IPS-20b (cell line): Measurements from ENCODE around the gene SYNDIG1L.
"Not testable (repeated sequence)": the region's sequence is repeated elsewhere in the genome, so short reads cannot be mapped to it uniquely, and the experiment has no call there.

Experiments
- H3K27ac ChIP-seq: one replicate; pipeline ENCODE4 v1.5.1; 2013; ENCODE audit warnings: low read length
- H3K27me3 ChIP-seq: 2 replicates; pipeline ENCODE4 v1.6.1; 2013; ENCODE audit warnings: mild to moderate bottlenecking, low read length, inconsistent platforms; ENCODE audit not compliant: insufficient read depth
- H3K36me3 ChIP-seq: 2 replicates; pipeline ENCODE4 v1.6.1; 2013; ENCODE audit warnings: low read depth, mild to moderate bottlenecking, inconsistent platforms, low read length, moderate library complexity; ENCODE audit not compliant: insufficient read depth
- H3K4me1 ChIP-seq: 2 replicates; pipeline ENCODE4 v1.6.1; 2013; ENCODE audit warnings: mild to moderate bottlenecking, control low read depth, inconsistent platforms, low read length, moderate library complexity; ENCODE audit not compliant: insufficient read depth
- H3K4me3 ChIP-seq: 2 replicates; pipeline ENCODE4 v1.5.1; 2013; ENCODE audit warnings: mild to moderate bottlenecking, low read length, inconsistent platforms
- H3K9ac ChIP-seq: 2 replicates; pipeline ENCODE4 v1.6.1; 2013; ENCODE audit warnings: low read depth, mild to moderate bottlenecking, inconsistent platforms, low read length, moderate library complexity
- H3K9me3 ChIP-seq: 2 replicates; pipeline ENCODE4 v1.6.1; 2013; ENCODE audit warnings: mild to moderate bottlenecking, low read depth, low read length, inconsistent platforms; ENCODE audit not compliant: insufficient read depth

Gene SYNDIG1L

DNA sequence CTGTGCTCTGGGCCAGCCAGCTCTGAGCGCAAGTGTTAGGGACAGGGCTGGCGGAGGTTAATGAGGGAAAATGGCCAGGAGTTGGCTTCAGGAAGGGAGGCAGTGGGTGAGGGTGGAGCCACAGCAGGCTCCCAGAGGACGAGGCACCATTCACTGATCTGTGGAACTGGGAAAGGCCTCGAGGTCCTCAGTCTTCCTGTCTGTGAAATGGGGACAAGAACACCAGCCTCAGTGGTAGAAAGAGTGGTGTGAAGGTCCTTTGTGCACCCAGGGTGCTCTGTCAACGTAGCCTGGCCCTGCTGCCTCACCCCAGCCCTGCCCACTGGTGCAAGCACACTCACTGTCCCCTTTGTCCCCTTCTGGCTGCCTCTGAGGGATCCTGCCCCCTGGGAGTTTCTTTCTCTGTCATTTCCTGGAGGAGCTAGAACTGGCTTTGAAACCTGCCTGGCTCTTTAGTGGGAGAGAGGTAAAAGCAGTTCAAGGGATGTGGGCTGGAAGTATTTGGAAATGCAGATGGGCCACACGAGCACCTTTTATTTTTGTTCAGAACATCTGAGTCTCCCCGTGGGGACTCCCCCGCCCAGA lies 25.0 kb downstream of the SYNDIG1L start:
- Histone ChIP-seq H3K9me3 (no peaks in the 10 kb centered on the region), H3K27ac (no peak overlapping the region), H3K27me3 (no peaks in the 10 kb centered on the region), H3K9ac (no peak overlapping the region), H3K4me3 (no peak overlapping the region), H3K4me1 (peaks cover 21% of the 10 kb centered on the region), H3K36me3 (no peaks in the 10 kb centered on the region)

DNA sequence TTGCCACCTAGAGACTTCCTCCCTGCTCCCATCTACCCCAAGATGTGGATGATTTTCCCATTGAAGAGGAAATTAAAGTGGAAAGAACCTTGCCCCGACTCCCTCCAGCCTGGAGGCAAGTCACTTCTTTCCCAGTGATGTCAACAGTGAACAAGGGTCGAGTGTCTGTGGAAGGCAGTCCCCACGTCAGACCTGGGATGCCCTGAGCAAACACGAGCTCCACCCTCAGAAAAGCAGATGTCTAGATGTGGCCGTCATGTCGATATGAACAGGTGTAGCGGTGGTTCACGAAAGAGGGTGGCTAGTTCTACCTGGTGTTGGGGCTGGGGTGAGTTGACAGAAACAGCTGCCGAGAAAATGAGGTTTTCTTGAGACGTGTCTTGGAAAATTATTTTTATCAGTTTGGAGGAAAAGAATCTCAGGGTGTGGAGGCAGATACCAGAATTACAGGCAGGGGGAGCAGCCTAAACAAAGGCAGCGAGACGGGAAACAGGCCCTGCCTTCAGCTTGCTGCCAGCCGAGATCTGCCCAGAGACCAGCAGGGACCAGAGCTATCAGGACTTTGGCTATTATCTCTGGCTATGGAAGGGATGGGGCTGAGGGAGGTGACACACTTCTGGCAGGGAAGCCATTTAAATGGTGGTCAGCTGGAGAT lies 25.9 kb downstream of the SYNDIG1L start:
- no peaks in the 10 kb centered on the region for H3K27me3 ChIP-seq
- H3K36me3 ChIP-seq, result no peaks in the 10 kb centered on the region
- H3K9ac ChIP-seq, result no peak overlapping the region
- peaks cover 21% of the 10 kb centered on the region for H3K4me1 ChIP-seq
- no peaks in the 10 kb centered on the region for H3K9me3 ChIP-seq
- H3K4me3 ChIP-seq, result no peak overlapping the region
- H3K27ac ChIP-seq, result no peak overlapping the region

DNA sequence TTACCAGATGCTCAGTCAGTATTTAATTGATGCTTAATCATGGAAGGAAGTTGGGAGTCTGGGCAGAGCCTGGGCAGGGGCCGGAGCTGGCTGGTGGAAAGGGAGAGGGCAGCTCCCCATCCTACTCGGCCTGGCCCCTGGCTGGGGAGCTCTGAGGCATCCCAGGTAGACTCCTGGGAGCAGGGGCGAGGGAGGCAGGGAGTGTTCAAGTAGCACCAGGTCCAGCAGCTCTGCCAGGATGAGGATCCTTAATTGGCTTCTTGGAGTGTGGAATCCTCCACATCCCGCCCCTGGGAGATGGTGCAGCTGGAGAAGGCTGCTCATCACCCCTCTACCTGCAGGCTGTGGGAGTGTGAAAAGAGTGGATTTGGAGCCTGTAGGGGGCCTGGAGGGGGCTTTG lies 30.9 kb downstream of the SYNDIG1L start:
- no peaks in the 10 kb centered on the region for H3K36me3 ChIP-seq
- H3K4me3 ChIP-seq, result no peak overlapping the region
- H3K27me3 ChIP-seq, result no peaks in the 10 kb centered on the region

DNA sequence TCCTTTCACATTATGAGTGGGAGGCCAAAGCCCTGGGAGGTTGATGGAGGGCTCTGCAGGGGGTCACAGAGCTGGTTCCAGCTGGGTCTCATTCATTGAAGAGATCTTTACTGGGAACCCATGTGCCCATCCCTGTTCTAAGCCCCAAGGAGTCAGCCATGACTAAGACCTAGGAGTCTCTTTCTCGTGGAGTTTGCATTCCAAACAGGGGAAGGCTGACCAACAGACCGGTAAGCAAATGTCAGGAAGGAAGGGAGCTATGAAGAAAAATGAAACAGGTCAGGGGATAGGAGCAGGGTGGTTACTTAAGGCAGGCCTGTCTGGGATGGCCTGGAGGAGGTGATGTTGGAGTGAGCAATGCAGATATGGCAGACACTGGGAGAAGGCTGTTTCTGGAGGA lies 31.5 kb downstream of the SYNDIG1L start:
- Histone ChIP-seq H3K9me3 (no peaks in the 10 kb centered on the region), H3K27me3 (no peaks in the 10 kb centered on the region), H3K27ac (no peak overlapping the region), H3K4me3 (no peak overlapping the region), H3K4me1 (no peaks in the 10 kb centered on the region), H3K36me3 (no peaks in the 10 kb centered on the region), H3K9ac (no peak overlapping the region)

More for the DNA sequence above, 30.9 kb downstream of the SYNDIG1L start:
- Histone ChIP-seq H3K27ac (no peak overlapping the region), H3K4me1 (no peaks in the 10 kb centered on the region; the same call in 1 of the 2 replicates), H3K9ac (no peak overlapping the region), H3K9me3 (no peaks in the 10 kb centered on the region)

DNA sequence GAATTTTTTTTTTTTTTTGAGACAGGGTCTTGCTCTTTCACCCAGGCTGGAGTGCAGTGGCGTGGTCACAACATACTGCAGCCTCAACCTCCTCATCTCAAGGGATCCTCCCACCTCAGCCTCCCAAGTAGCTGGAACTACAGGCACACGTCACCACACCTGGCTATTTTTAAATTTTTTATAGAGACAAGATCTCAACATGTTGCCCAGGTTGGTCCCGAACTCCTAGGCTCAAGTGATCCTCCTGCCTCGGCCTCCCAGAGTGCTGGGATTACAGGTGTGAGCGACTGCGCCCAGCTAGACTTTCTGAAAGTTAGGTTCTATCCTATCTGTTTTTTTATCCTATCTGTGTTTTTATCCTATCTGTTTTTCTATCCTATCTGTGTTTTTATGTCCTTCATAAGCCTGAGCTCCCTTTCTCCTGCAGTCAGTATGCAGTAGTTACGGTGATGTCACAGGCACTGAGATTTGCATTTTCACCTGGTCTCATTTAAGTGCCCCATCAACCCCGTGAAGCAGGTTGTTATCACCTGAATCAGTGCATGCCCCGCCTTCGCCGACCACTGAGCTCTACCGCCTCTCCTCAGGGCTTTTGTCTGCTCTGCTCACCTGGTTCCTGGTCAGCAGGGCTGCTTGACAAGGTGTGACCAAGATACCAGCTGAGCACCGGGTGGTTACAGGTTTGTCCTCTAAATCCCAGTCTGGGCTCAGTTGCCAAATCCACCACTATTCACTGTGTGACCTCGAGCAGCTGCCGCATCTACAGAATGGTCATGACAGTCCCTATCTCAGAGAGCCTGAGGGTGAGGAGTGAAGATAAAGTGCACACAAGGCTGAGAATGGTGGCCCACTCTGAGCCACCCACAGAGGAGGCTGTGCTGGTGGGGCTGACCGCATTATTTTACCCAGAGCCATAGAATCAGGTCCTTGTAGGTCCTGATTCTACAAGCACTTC lies 33.1 kb downstream of the SYNDIG1L start:
- H3K9me3 ChIP-seq, result no peaks in the 10 kb centered on the region
- no peak overlapping the region for H3K4me3 ChIP-seq
- H3K9ac ChIP-seq, result no peak overlapping the region
- H3K27ac ChIP-seq, result no peak overlapping the region
- H3K36me3 ChIP-seq, result no peaks in the 10 kb centered on the region
- no peaks in the 10 kb centered on the region for H3K4me1 ChIP-seq
- H3K27me3 ChIP-seq, result no peaks in the 10 kb centered on the region

DNA sequence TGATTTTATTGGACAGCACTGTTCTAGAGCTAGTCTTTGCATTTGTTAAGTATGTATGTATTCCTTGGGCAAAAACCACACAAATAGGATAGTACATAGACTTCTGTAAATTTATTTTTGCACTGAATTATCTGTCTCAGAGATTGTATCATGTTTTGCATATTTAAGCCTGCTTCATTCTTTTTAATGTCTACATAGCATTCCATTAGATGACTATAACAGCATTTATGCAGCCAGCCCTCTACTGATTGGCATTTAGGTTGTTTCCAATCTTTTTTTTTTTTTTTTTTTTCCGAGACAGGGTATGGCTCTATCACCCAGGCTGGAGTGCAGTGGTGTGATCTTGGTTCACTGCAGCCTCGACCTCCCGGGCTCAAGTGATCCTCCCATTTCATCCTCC lies 34.5 kb downstream of the SYNDIG1L start:
- Histone ChIP-seq H3K36me3 (no peaks in the 10 kb centered on the region), H3K9me3 (no peaks in the 10 kb centered on the region), H3K27me3 (no peaks in the 10 kb centered on the region), H3K9ac (no peak overlapping the region), H3K27ac (no peak overlapping the region), H3K4me3 (no peak overlapping the region), H3K4me1 (no peaks in the 10 kb centered on the region)

DNA sequence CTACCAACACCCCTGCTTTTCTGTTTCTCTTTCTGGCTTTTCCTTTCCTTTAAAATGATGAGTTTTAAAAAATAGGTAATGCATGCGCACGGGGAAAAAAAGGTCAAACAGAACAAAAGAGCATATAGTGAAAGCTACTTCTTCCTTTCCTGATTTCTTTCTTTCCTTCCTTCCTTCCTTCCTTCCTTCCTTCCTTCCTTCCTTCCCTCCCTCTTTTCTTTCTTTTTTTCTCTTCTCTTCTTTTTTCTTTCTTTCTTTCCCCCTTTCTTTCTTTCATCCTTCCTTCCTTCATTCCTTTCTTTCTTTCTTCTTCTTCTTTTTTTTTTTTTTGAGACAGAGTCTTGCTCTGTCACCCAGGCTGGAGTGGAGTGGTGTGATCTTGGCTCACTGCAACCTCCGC lies 35.5 kb downstream of the SYNDIG1L start:
- not testable (repeated sequence) for H3K36me3 ChIP-seq, H3K4me1 ChIP-seq, H3K27me3 ChIP-seq, H3K9me3 ChIP-seq, H3K27ac ChIP-seq, H3K4me3 ChIP-seq, H3K9ac ChIP-seq

DNA sequence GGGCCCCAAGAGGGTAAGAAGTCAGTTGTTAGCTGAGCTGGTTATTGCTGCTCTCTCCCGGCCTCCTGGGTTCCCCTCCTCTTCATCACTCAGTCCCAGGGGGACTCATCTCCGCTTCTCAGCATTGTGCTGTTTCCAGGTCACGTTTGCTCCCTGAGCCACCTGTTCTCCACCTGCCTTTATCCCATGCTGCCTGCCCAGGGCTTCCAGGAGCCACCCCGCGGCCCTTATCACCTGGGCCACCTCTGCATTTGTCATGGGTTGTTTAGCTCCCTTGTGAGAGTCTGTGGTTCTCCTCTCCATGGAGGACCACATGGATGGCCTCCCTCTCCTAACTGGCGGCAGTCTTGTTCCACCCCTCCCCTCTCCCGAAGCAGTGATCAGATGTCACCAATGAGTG lies 36.0 kb downstream of the SYNDIG1L start:
- Histone ChIP-seq H3K27ac (no peak overlapping the region), H3K4me1 (no peaks in the 10 kb centered on the region), H3K9me3 (no peaks in the 10 kb centered on the region), H3K27me3 (no peaks in the 10 kb centered on the region), H3K4me3 (no peak overlapping the region), H3K9ac (no peak overlapping the region), H3K36me3 (no peaks in the 10 kb centered on the region)

DNA sequence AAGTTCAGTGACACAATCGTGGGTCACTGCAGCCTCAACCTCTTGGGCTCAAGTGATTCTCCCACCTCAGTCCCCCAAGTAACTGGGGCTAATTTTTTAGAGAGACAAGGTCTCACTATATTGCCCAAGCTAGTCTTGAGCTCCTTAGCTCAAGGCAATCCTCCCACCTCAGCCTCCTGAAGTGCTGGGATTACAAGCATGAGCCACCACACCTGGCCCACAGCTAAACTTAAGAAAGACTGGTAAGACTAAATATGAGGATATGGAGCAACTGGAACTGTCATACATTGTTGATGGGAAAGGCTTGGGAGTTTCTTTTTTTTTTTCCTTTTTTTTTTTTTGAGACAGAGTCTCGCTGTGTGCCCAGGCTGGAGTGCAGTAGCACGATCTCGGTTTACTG lies 43.8 kb downstream of the SYNDIG1L start:
- no peaks in the 10 kb centered on the region for H3K4me1 ChIP-seq
- H3K36me3 ChIP-seq, result no peaks in the 10 kb centered on the region
- H3K9me3 ChIP-seq, result no peaks in the 10 kb centered on the region
- H3K27me3 ChIP-seq, result no peaks in the 10 kb centered on the region
- H3K27ac ChIP-seq, result no peak overlapping the region
- no peak overlapping the region for H3K4me3 ChIP-seq
- H3K9ac ChIP-seq, result no peak overlapping the region

DNA sequence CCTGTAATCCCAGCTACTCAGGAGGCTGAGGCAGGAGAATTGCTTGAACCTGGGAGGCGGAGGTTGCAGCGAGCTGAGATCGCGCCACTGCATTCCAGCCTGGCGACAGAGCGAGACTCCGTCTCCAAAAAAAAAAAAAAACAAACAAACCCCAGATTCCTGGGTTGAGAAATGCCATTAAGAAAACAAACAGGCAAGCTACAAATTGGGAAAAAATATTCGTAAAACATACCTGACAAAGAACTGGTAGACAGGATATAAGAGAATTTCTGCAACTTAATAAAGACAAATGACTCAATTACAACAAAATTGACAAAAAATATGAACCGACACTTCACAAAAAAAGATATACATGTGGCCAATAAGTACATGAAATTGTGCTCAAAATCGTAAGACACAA lies 44.4 kb downstream of the SYNDIG1L start:
- H3K9ac ChIP-seq, H3K9me3 ChIP-seq, H3K27ac ChIP-seq, H3K4me3 ChIP-seq, H3K27me3 ChIP-seq, H3K4me1 ChIP-seq, H3K36me3 ChIP-seq: not testable (repeated sequence)

DNA sequence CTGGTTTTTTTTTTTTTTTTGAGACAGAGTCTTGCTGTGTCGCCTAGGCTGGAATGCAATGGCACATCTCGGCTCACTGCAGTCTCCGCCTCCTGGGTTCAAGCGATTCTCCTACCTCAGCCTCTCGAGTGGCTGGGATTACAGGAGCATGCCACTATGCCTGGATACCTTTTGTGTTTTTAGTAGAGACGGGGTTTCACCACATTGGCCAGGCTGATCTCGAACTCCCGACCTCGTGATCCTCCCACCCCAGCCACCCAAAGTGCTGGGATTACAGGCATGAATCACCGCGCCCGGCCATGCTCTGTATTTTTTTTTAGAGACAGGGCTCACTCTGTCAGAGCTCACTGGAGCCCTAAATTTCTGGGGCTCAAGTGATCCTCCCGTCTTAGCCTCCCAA lies 45.2 kb downstream of the SYNDIG1L start:
- H3K4me3 ChIP-seq, result no peak overlapping the region

DNA sequence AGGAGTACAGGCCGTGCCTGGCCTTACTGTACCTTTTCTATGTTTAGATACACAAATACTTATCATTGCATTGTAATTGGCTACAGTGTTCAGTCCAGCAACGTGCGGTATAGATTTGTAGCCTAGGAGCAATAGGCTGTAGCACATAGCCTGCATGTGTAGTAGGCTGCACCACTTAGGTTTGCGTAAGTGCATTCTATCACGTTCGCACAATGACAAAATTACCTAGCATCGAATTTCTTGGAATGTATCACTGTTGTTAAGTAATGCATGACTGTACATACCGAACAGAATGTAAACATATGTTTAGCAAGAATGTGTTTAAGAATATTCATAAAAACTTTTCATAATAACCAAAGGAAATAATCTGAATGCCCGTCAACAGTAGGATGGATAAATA lies 45.8 kb downstream of the SYNDIG1L start:
- Histone ChIP-seq H3K27me3 (no peaks in the 10 kb centered on the region), H3K4me3 (no peak overlapping the region), H3K36me3 (no peaks in the 10 kb centered on the region), H3K27ac (no peak overlapping the region), H3K9me3 (no peaks in the 10 kb centered on the region), H3K4me1 (no peaks in the 10 kb centered on the region), H3K9ac (no peak overlapping the region)

More for the DNA sequence above, 45.2 kb downstream of the SYNDIG1L start:
- Histone ChIP-seq H3K27me3 (no peaks in the 10 kb centered on the region), H3K36me3 (no peaks in the 10 kb centered on the region), H3K9ac (no peak overlapping the region), H3K9me3 (no peaks in the 10 kb centered on the region), H3K4me1 (no peaks in the 10 kb centered on the region), H3K27ac (no peak overlapping the region)
